HFF-Myc (cell line): Measurements from ENCODE around the gene SGK1.
"Not testable (repeated sequence)": the region's sequence is repeated elsewhere in the genome, so short reads cannot be mapped to it uniquely, and the experiment has no call there.

Experiments
- DNase-seq: peaks from one replicate; pipeline ENCODE4 v3.0.0-alpha.2; 2011; ENCODE audit warnings: low read depth; ENCODE audit errors: extremely low read depth
- H3K4me3 ChIP-seq: replicated peaks from 2 replicates; pipeline ENCODE4 v1.5.1; 2011; ENCODE audit warnings: low read depth, mild to moderate bottlenecking, control low read depth, low read length
- CTCF ChIP-seq: IDR thresholded peaks from 2 replicates; pipeline ENCODE4 v1.5.1; 2012; ENCODE audit warnings: mild to moderate bottlenecking, low read depth, low read length, control low read depth; ENCODE audit errors: missing control alignments

SGK1 gene

GRCh38 chr6:134217798-134218140 lies 100.1 kb downstream of the SGK1 start:
- H3K4me3 ChIP-seq = no peak overlapping the region
- no peak for TF ChIP-seq CTCF
- DNase-seq = no peak

GRCh38 chr6:134217105-134217797 lies 100.7 kb downstream of the SGK1 start:
- H3K4me3 ChIP-seq = no peak overlapping the region
- no peak for TF ChIP-seq CTCF
- DNase-seq = no peak

GRCh38 chr6:134216301-134217010 lies 101.5 kb downstream of the SGK1 start:
- DNase-seq = no peak
- no peak for TF ChIP-seq CTCF

GRCh38 chr6:134213410-134213809 lies 104.5 kb downstream of the SGK1 start:
- not testable (repeated sequence) for DNase-seq

More at GRCh38 chr6:134216301-134217010, 101.5 kb downstream of the SGK1 start:
- H3K4me3 ChIP-seq = no peak overlapping the region

GRCh38 chr6:134211297-134211696 lies 106.6 kb downstream of the SGK1 start:
- H3K4me3 ChIP-seq = no peak overlapping the region
- TF ChIP-seq CTCF = no peak

More at GRCh38 chr6:134213410-134213809, 104.5 kb downstream of the SGK1 start:
- not testable (repeated sequence) for H3K4me3 ChIP-seq

GRCh38 chr6:134207421-134207820 lies 110.5 kb downstream of the SGK1 start:
- DNase-seq = no peak
- TF ChIP-seq CTCF = no peak
- no peak overlapping the region for H3K4me3 ChIP-seq

More at GRCh38 chr6:134211297-134211696, 106.6 kb downstream of the SGK1 start:
- no peak for DNase-seq

- no peak overlapping the region for H3K4me3 ChIP-seq
- no peak for TF ChIP-seq CTCF
- no peak for DNase-seq
These were observed 112.5 kb downstream of the SGK1 start for GRCh38 chr6:134205366-134205765.

- not testable (repeated sequence) for DNase-seq, H3K4me3 ChIP-seq
These were observed 113.2 kb downstream of the SGK1 start for GRCh38 chr6:134204759-134205158.
